HepG2 (cell line): Measurements from ENCODE around the gene SSR2. TPM values are rescaled to one million over a fixed set of nuclear protein-coding genes. Genes with fewer than 3 reads are reported as not detected.

Source experiments
- AHR ChIP-seq: IDR thresholded peaks from 2 replicates; pipeline ENCODE4 v1.6.1; 2018; ENCODE audit warnings: missing genetic modification reagents, missing compliant biosample characterization
- ARNT2 ChIP-seq: sonication (generic); formaldehyde crosslinking; IDR thresholded peaks from 2 replicates; pipeline ENCODE4 v1.8.0; 2022; ENCODE audit warnings: mild to moderate bottlenecking, low read depth, missing genetic modification reagents, moderate library complexity
- DZIP1 ChIP-seq: sonication (generic); formaldehyde crosslinking; IDR thresholded peaks from 2 replicates; pipeline ENCODE4 v1.5.0; 2020; ENCODE audit warnings: mild to moderate bottlenecking, missing genetic modification reagents
- KMT2B ChIP-seq: IDR thresholded peaks from 2 replicates; pipeline ENCODE4 v1.6.1; 2016; ENCODE audit warnings: missing genetic modification reagents, missing compliant biosample characterization
- NKX3-1 ChIP-seq: sonication (generic); formaldehyde crosslinking; IDR thresholded peaks from 2 replicates; pipeline ENCODE4 v1.5.0; 2020; ENCODE audit warnings: missing genetic modification reagents
- POLR2A ChIP-seq, 2 experiments: IDR thresholded peaks; 2 replicates each; pipeline ENCODE4 v1.6.1; 2011; ENCODE audit warnings: low read depth in 2 of 2, low read length in 2 of 2, mild to moderate bottlenecking in 1 of 2, moderate library complexity in 1 of 2; ENCODE audit not compliant: insufficient read depth in 1 of 2
- POLR2G ChIP-seq: fragments of 200-400 bp; formaldehyde crosslinking; IDR thresholded peaks from 2 replicates; pipeline ENCODE4 v1.6.1; 2018; ENCODE audit warnings: mild to moderate bottlenecking, low read depth, low read length, moderate library complexity
- RBFOX2 ChIP-seq: fragments of 200-400 bp; formaldehyde crosslinking; IDR thresholded peaks from 2 replicates; pipeline ENCODE4 v1.6.1; 2017; ENCODE audit warnings: low read depth, mild to moderate bottlenecking, low read length
- TAF1 ChIP-seq: sonication (generic); formaldehyde crosslinking; IDR thresholded peaks from 2 replicates; pipeline ENCODE4 v1.4.0; 2020; ENCODE audit warnings: missing genetic modification reagents
- TBX2 ChIP-seq: sonication (generic); formaldehyde crosslinking; IDR thresholded peaks from 2 replicates; pipeline ENCODE4 v1.5.0; 2020; ENCODE audit warnings: missing genetic modification reagents, mild to moderate bottlenecking, borderline replicate concordance
- ZBTB10 ChIP-seq: sonication (generic); formaldehyde crosslinking; IDR thresholded peaks from 2 replicates; pipeline ENCODE4 v1.4.0; 2020; ENCODE audit warnings: missing genetic modification reagents, borderline replicate concordance
- ZBTB25 ChIP-seq: IDR thresholded peaks from 2 replicates; pipeline ENCODE4 v1.6.1; 2018; ENCODE audit warnings: missing genetic modification reagents
- ZBTB39 ChIP-seq: sonication (generic); formaldehyde crosslinking; IDR thresholded peaks from 2 replicates; pipeline ENCODE4 v1.5.0; 2020; ENCODE audit warnings: missing genetic modification reagents
- ZC3H4 ChIP-seq: sonication (generic); formaldehyde crosslinking; IDR thresholded peaks from 2 replicates; pipeline ENCODE4 v1.4.0; 2020; ENCODE audit warnings: missing genetic modification reagents, borderline replicate concordance
- ZGPAT ChIP-seq: IDR thresholded peaks from 2 replicates; pipeline ENCODE4 v1.6.1; 2016; ENCODE audit warnings: mild to moderate bottlenecking
- ZNF263 ChIP-seq: sonication (generic); formaldehyde crosslinking; IDR thresholded peaks from 2 replicates; pipeline ENCODE4 v1.4.0; 2020; ENCODE audit warnings: missing genetic modification reagents
- ZNF614 ChIP-seq: IDR thresholded peaks from 2 replicates; pipeline ENCODE4 v1.6.1; 2018; ENCODE audit warnings: missing biosample characterization, missing genetic modification reagents, inconsistent platforms, borderline replicate concordance
- ZSCAN9 ChIP-seq: IDR thresholded peaks from 2 replicates; pipeline ENCODE4 v1.6.1; 2016; ENCODE audit warnings: borderline replicate concordance
- polyA plus RNA-seq, 8 experiments: library from polyadenylated mRNA; depleted of rRNA in 3 of 8; stranded (reverse) in 7 of 8; unstranded in 1 of 8; fragments of >200 nt; fragmentation: Illumina TruSeq in 4 of 8; extraction: Trizol in 4 of 8; gene quantifications; 2 replicates each; pipeline versions ENCODE4 v1.2.1 to v1.2.3, GENCODE V29; 2011 to 2016; ENCODE audit warnings: low read depth in 4 of 8, missing spikeins in 1 of 8, mixed read lengths in 1 of 8; ENCODE audit not compliant: insufficient read depth in 1 of 8
- total RNA-seq, 5 experiments: library from RNA; depleted of rRNA; stranded (reverse); fragments of >200 nt; fragmentation: Illumina TruSeq; extraction: Trizol; gene quantifications; 2 replicates each; pipeline ENCODE4 v1.2.3, GENCODE V29; 2016; ENCODE audit warnings: low read depth in 1 of 5

SSR2 gene
- total and polyA plus RNA-seq, 2 of the 13 experiments (the other 11 are each of a cell fraction or from before 2014, with no cell fraction given): 284 to 461 TPM

GRCh38 chr1:156052862-156053767 lies 32.4 kb upstream of the SSR2 start (continued):
- peak; percentile 62; the same call in 1 of the 2 replicates for TF ChIP-seq ZBTB39
- TF ChIP-seq ZGPAT (CRISPR knock-in tag): peak; percentile 48
- peak; percentile 23; the same call in 1 of the 2 replicates for TF ChIP-seq ZBTB10 (CRISPR knock-in tag)
- TF ChIP-seq TAF1: peak; percentile 25; the same call in 1 of the 2 replicates
- peak; percentile 57; the same call in 1 of the 2 replicates for TF ChIP-seq RBFOX2
- TF ChIP-seq DZIP1 (CRISPR knock-in tag): no peak
- TF ChIP-seq POLR2G: 0 out of 2 replicates have a peak, but pooled peaks have one; percentile 18
- TF ChIP-seq TBX2 (CRISPR knock-in tag): 0 out of 2 replicates have a peak, but pooled peaks have one; percentile 29
- 0 out of 2 replicates have a peak, but pooled peaks have one; percentile 64 for TF ChIP-seq AHR (CRISPR knock-in tag)
- 0 out of 2 replicates have a peak, but pooled peaks have one; percentile 22 for TF ChIP-seq ZSCAN9 (CRISPR knock-in tag)
- peak; percentile 38; the same call in 1 of the 2 replicates for TF ChIP-seq ZNF614 (CRISPR knock-in tag)
- TF ChIP-seq POLR2A (IDR thresholded peaks at IDR 0.05; ENCODE audit: insufficient read depth in 1 of 2, low read depth in 2 of 2, low read length in 2 of 2): 0 out of 4 replicates have a peak, but pooled peaks of 1 of the 2 experiments have one; percentile 3
- no peak for TF ChIP-seq ZNF263
- TF ChIP-seq ZBTB25 (CRISPR knock-in tag): peak; percentile 55; the same call in 1 of the 2 replicates
- peak; percentile 47; the same call in 1 of the 2 replicates for TF ChIP-seq KMT2B (CRISPR knock-in tag)
- peak; percentile 34; the same call in 1 of the 2 replicates for TF ChIP-seq ARNT2
- TF ChIP-seq NKX3-1 (CRISPR knock-in tag): no peak
- no peak for TF ChIP-seq ZC3H4 (CRISPR knock-in tag)
